Stimulated activated CD8-positive, alpha-beta memory T cell treated with anti-CD3 and anti-CD28 coated beads, Interleukin-4, amount 100 ng/mL, for 48 hours (primary cell): ENCODE measurements around the gene DPH2.

Experiments
- DNase-seq: peaks from one replicate; pipeline ENCODE4 v3.0.0-alpha.2; 2020

Gene DPH2

GRCh38 chr1:43970502-43970901 lies 692 bp downstream of the DPH2 start:
- no peak for DNase-seq

- no peak for DNase-seq
Measured at GRCh38 chr1:43970911-43971310, 1.1 kb downstream of the DPH2 start.

GRCh38 chr1:43971336-43971980 lies 1.6 kb downstream of the DPH2 start:
- no peak for DNase-seq

GRCh38 chr1:43973981-43974442 lies 4.2 kb downstream of the DPH2 start:
- no peak for DNase-seq

GRCh38 chr1:43974443-43975248 lies 4.8 kb downstream of the DPH2 start, which contains the start of gene ATP6V0B:
Gene ATP6V0B, plus strand, starts transcription at chr1:43974960. Its CDS starts 81 bp downstream, at chr1:43975041.
- DNase-seq = peak; percentile 98

GRCh38 chr1:43975249-43975961 lies 5.6 kb downstream of the DPH2 start:
- peak; percentile 42 for DNase-seq

GRCh38 chr1:43976045-43976444 lies 6.2 kb downstream of the DPH2 start:
- DNase-seq = no peak

- no peak for DNase-seq
Measured at GRCh38 chr1:43976890-43977289, 7.1 kb downstream of the DPH2 start.

- no peak for DNase-seq
Measured at GRCh38 chr1:43977376-43978263, 7.8 kb downstream of the DPH2 start.

GRCh38 chr1:43978264-43978550 lies 8.4 kb downstream of the DPH2 start:
- no peak for DNase-seq

GRCh38 chr1:43978551-43979260 lies 8.9 kb downstream of the DPH2 start, which contains the start of gene B4GALT2:
Gene B4GALT2, plus strand, starts transcription at chr1:43979210. Its CDS starts 1,951 bp downstream, at chr1:43981161.
- DNase-seq = peak; percentile 64

GRCh38 chr1:43979261-43979527 lies 9.4 kb downstream of the DPH2 start:
- no peak for DNase-seq

GRCh38 chr1:43979528-43980254 lies 9.9 kb downstream of the DPH2 start:
- peak; percentile 67 for DNase-seq

- no peak for DNase-seq
Measured at GRCh38 chr1:43980255-43981134, 10.7 kb downstream of the DPH2 start.

- DNase-seq = no peak
Measured at GRCh38 chr1:43981135-43981491, 11.3 kb downstream of the DPH2 start.

GRCh38 chr1:43981636-43982035 lies 11.8 kb downstream of the DPH2 start:
- no peak for DNase-seq

- DNase-seq = no peak
Measured at GRCh38 chr1:43982241-43982640, 12.4 kb downstream of the DPH2 start.

GRCh38 chr1:43982808-43983207 lies 13.0 kb downstream of the DPH2 start:
- no peak for DNase-seq

GRCh38 chr1:43983253-43983899 lies 13.6 kb downstream of the DPH2 start:
- no peak for DNase-seq

- DNase-seq = no peak
Measured at GRCh38 chr1:43984855-43985254, 15.0 kb downstream of the DPH2 start.
